Measurements from ENCODE around the gene SERPINH1.

DNA sequence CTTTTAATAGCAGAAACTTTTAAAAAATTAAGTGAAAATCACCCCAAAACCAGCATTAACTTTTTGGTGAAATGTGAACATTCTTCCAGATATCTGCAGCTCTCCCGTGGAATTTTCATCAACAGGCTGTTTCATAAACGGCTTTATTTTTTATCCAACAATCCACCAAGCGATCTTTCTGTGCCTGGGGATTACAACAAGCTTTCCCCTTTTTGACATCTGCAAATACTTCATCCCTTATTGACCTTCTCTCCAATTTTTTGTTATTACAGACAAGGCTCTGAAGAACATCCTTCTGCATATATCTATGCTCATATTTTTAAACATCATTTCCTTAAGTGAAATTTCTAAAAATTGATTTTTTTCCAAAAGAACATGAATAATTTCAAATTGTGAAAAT is 5.8 kb upstream of the SERPINH1 start:
- TF ChIP-seq EZH2phosphoT487 (IDR thresholded peaks at IDR 0.05; ENCODE audit: low read length): no peak
- TF ChIP-seq, protein P1, sequence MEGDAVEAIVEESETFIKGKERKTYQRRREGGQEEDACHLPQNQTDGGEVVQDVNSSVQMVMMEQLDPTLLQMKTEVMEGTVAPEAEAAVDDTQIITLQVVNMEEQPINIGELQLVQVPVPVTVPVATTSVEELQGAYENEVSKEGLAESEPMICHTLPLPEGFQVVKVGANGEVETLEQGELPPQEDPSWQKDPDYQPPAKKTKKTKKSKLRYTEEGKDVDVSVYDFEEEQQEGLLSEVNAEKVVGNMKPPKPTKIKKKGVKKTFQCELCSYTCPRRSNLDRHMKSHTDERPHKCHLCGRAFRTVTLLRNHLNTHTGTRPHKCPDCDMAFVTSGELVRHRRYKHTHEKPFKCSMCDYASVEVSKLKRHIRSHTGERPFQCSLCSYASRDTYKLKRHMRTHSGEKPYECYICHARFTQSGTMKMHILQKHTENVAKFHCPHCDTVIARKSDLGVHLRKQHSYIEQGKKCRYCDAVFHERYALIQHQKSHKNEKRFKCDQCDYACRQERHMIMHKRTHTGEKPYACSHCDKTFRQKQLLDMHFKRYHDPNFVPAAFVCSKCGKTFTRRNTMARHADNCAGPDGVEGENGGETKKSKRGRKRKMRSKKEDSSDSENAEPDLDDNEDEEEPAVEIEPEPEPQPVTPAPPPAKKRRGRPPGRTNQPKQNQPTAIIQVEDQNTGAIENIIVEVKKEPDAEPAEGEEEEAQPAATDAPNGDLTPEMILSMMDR (IDR thresholded peaks at IDR 0.05; ENCODE audit: low read length): no peak
- no peak for TF ChIP-seq EZH2 (optimal IDR thresholded peaks at IDR 0.05; ENCODE audit: low read depth, low read length)

All from MM.1S (cell line).